K562 (cell line): ENCODE data around the gene ZFAND2B.

Experiments used
- ATF2 ChIP-seq: sonication (generic); formaldehyde crosslinking; IDR thresholded peaks from 2 replicates; pipeline ENCODE4 v1.8.1; 2022; ENCODE audit warnings: missing genetic modification reagents
- CHD2 ChIP-seq: IDR thresholded peaks from 2 replicates; pipeline ENCODE4 v1.6.1; 2011; ENCODE audit warnings: low read depth, low read length
- DMBX1 ChIP-seq: fragments of 250-450 bp; sonication (Bioruptor Pico); IDR thresholded peaks from 2 replicates; pipeline ENCODE4 v1.8.0; 2022; ENCODE audit warnings: inconsistent platforms, mild to moderate bottlenecking, moderate library complexity, borderline replicate concordance
- GMEB1 ChIP-seq: fragments of 250-450 bp; sonication (Bioruptor Pico); IDR thresholded peaks from 2 replicates; pipeline ENCODE4 v1.4.0; 2020; ENCODE audit warnings: mild to moderate bottlenecking
- KDM4B ChIP-seq, 2 experiments: fragments of 450-650 bp in 1 of 2; sonication (generic) in 1 of 2; IDR thresholded peaks; 2 replicates each; pipeline ENCODE4 v1.6.1; 2016 to 2017; ENCODE audit warnings: borderline replicate concordance in 2 of 2, antibody characterized with exemption in 1 of 2, low read depth in 1 of 2, mild to moderate bottlenecking in 1 of 2
- NR1H2 ChIP-seq: sonication (generic); formaldehyde crosslinking; IDR thresholded peaks from 2 replicates; pipeline ENCODE4 v1.4.0; 2020; ENCODE audit warnings: mild to moderate bottlenecking, missing genetic modification reagents
- NRF1 ChIP-seq, 2 experiments: fragments of 450-650 bp; IDR thresholded peaks in 1 of 2; conservative IDR thresholded peaks in 1 of 2; 2 replicates each; pipeline ENCODE4 v1.6.1; 2014; ENCODE audit warnings: mild to moderate bottlenecking in 2 of 2
- RFX1 ChIP-seq: fragments of 450-650 bp; IDR thresholded peaks from 2 replicates; pipeline ENCODE4 v1.6.1; 2016; ENCODE audit warnings: mild to moderate bottlenecking, moderate library complexity
- ZNF24 ChIP-seq: fragments of 450-650 bp; IDR thresholded peaks from 2 replicates; pipeline ENCODE4 v1.6.1; 2016
- TF ChIP-seq, protein P1 (sequence below): IDR thresholded peaks from 3 replicates; pipeline ENCODE4 v1.6.1; 2011; ENCODE audit warnings: borderline replicate concordance, mild to moderate bottlenecking; ENCODE audit not compliant: insufficient read length, insufficient read depth

DNA sequence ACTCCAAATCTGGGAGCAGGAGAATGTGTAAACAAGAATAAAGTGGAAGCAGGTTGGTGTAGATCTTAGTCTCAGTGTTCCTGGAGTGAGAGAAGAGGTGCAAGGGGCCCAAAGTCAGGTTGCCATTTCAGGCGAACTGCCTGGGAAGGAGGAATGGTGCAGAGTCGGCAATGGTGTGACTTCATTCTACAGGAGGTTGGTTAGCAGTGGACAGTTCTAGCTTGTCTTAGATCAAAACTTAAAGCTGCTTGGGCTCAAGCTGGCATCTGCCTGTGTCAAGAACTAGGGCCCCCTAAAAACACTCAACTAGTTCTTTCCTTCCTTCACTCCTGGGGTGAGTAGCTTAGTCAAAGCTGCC is 42.2 kb downstream of the ZFAND2B start:
- TF ChIP-seq NRF1 (conservative IDR thresholded peaks at IDR 0.05 in 1 of 2, IDR thresholded peaks at IDR 0.05 in 1 of 2): no peak
- TF ChIP-seq, protein P1, sequence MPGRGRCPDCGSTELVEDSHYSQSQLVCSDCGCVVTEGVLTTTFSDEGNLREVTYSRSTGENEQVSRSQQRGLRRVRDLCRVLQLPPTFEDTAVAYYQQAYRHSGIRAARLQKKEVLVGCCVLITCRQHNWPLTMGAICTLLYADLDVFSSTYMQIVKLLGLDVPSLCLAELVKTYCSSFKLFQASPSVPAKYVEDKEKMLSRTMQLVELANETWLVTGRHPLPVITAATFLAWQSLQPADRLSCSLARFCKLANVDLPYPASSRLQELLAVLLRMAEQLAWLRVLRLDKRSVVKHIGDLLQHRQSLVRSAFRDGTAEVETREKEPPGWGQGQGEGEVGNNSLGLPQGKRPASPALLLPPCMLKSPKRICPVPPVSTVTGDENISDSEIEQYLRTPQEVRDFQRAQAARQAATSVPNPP: no peak
- no peak for TF ChIP-seq ATF2 (CRISPR knock-in tag)
- TF ChIP-seq CHD2: no peak
- no peak for TF ChIP-seq NR1H2 (CRISPR knock-in tag)
- TF ChIP-seq GMEB1 (CRISPR knock-in tag): no peak
- no peak for TF ChIP-seq ZNF24
- TF ChIP-seq DMBX1 (CRISPR knock-in tag): no peak
- no peak for TF ChIP-seq RFX1
- TF ChIP-seq KDM4B (IDR thresholded peaks at IDR 0.05; ENCODE audit: borderline replicate concordance in 2 of 2, low read depth in 1 of 2): no peak
